Limb (tissue), 2 donors: ENCODE data around the gene DUSP1.
"Not testable (repeated sequence)": the region's sequence is repeated elsewhere in the genome, so short reads cannot be mapped to it uniquely, and the experiment has no call there.

ENCODE experiments used
- DNase-seq, 2 donors: peaks; one replicate each; pipeline ENCODE4 v3.0.0-alpha.2; 2016; ENCODE audit errors: extremely low spot score in 2 of 2

DUSP1 gene

GRCh38 chr5:172798422-172799215 lies 27.6 kb upstream of the DUSP1 start:
- no peak for DNase-seq

GRCh38 chr5:172797771-172798191 lies 26.8 kb upstream of the DUSP1 start:
- DNase-seq = no peak

- no peak for DNase-seq
Observed at GRCh38 chr5:172796306-172796705, 25.3 kb upstream of the DUSP1 start.

GRCh38 chr5:172795318-172795977 lies 24.5 kb upstream of the DUSP1 start:
- peak; percentile 92 to 96 for DNase-seq

- DNase-seq = no peak
Observed at GRCh38 chr5:172793577-172794488, 22.8 kb upstream of the DUSP1 start.

- DNase-seq = no peak
Observed at GRCh38 chr5:172792701-172793570, 21.9 kb upstream of the DUSP1 start.

- no peak for DNase-seq
Observed at GRCh38 chr5:172791726-172792445, 20.9 kb upstream of the DUSP1 start.

- no peak for DNase-seq
Observed at GRCh38 chr5:172791286-172791685, 20.3 kb upstream of the DUSP1 start.

GRCh38 chr5:172790496-172790889 lies 19.5 kb upstream of the DUSP1 start:
- no peak for DNase-seq

- no peak for DNase-seq
Observed at GRCh38 chr5:172789687-172790495, 18.9 kb upstream of the DUSP1 start.

- DNase-seq = no peak
Observed at GRCh38 chr5:172788771-172789686, 18.0 kb upstream of the DUSP1 start.

GRCh38 chr5:172787538-172787937 lies 16.5 kb upstream of the DUSP1 start:
- DNase-seq = not testable (repeated sequence)

- DNase-seq = no peak
Observed at GRCh38 chr5:172786736-172787462, 15.9 kb upstream of the DUSP1 start.

- no peak for DNase-seq
Observed at GRCh38 chr5:172785429-172786088, 14.6 kb upstream of the DUSP1 start.

GRCh38 chr5:172784162-172784561 lies 13.2 kb upstream of the DUSP1 start:
- DNase-seq = not testable (repeated sequence)

- DNase-seq = not testable (repeated sequence)
Observed at GRCh38 chr5:172783319-172783718, 12.3 kb upstream of the DUSP1 start.
